B cell (primary cell): Measurements from ENCODE around the gene C11orf21. TPM values are rescaled to one million over a fixed set of nuclear protein-coding genes. Genes with fewer than 3 reads are reported as not detected.
"Not testable (repeated sequence)": the region's sequence is repeated elsewhere in the genome, so short reads cannot be mapped to it uniquely, and the experiment has no call there.

Experiments
- ATAC-seq: fragments of 200-7000 bp; cut with Tn5 transposase; one replicate; pipeline ENCODE4 v1.10.0; 2021; ENCODE audit warnings: low read depth, mild to moderate bottlenecking, moderate number of reproducible peaks, moderate library complexity
- CTCF ChIA-PET: fragments of 350-600 bp; sonication (Branson Sonifier 250); formaldehyde crosslinking; loops from one replicate; lab custom pipeline; 2021; ENCODE audit warnings: antibody characterized with exemption, inconsistent platforms; lab: Charles Lee
- POLR2A ChIA-PET: fragments of 350-600 bp; sonication (Branson Sonifier 250); formaldehyde crosslinking; loops from one replicate; lab custom pipeline; 2021; ENCODE audit warnings: antibody characterized with exemption; lab: Charles Lee
- DNase-seq: peaks from one replicate; pipeline ENCODE4 v3.0.0; 2013
- H2AFZ ChIP-seq: 2 replicates; pipeline ENCODE4 v1.6.1; 2012; ENCODE audit warnings: mild to moderate bottlenecking, low read depth, low read length; ENCODE audit not compliant: insufficient read depth, poor library complexity, severe bottlenecking
- H3K27ac ChIP-seq, 2 donors: 1 replicate in 1 of 2; 2 replicates in 1 of 2; pipeline ENCODE4 v1.5.1; 2012 to 2013; ENCODE audit warnings: low read length in 2 of 2, mild to moderate bottlenecking in 2 of 2, moderate library complexity in 1 of 2
- H3K27me3 ChIP-seq, 4 experiments: fragments of 200-600 bp in 1 of 4; sonication (generic) in 1 of 4; replicated peaks in 1 of 4; 1 replicate in 2 of 4; 2 replicates in 2 of 4; pipeline versions ENCODE4 v1.6.1 to v1.7.0; 2013 to 2016; ENCODE audit warnings: low read length in 3 of 4, mild to moderate bottlenecking in 2 of 4, mixed read lengths in 1 of 4, moderate library complexity in 1 of 4; ENCODE audit not compliant: insufficient read depth in 4 of 4, control insufficient read depth in 3 of 4; ENCODE audit errors: control extremely low read depth in 1 of 4
- H3K36me3 ChIP-seq, 2 experiments: replicated peaks in 1 of 2; 1 replicate in 1 of 2; 2 replicates in 1 of 2; pipeline versions ENCODE4 v1.6.1 to v1.7.1; 2013; ENCODE audit warnings: low read length in 1 of 2; ENCODE audit not compliant: insufficient read depth in 2 of 2, control insufficient read depth in 1 of 2; ENCODE audit errors: control extremely low read depth in 1 of 2, extremely low read depth in 1 of 2
- H3K4me1 ChIP-seq, 2 donors: fragments of 200-600 bp in 1 of 2; sonication (generic) in 1 of 2; 1 replicate in 1 of 2; 2 replicates in 1 of 2; pipeline versions ENCODE4 v1.5.1 to v1.6.1; 2013 to 2017; ENCODE audit warnings: low read length in 2 of 2; ENCODE audit not compliant: control insufficient read depth in 2 of 2, insufficient read depth in 2 of 2
- H3K4me2 ChIP-seq: replicated peaks from 2 replicates; pipeline ENCODE3; 2012; ENCODE audit warnings: mild to moderate bottlenecking, low read depth, low read length; ENCODE audit not compliant: poor library complexity, severe bottlenecking
- H3K4me3 ChIP-seq, 5 experiments: fragments of 200-600 bp in 1 of 5; sonication (generic) in 1 of 5; 1 replicate in 3 of 5; 2 replicates in 2 of 5; pipeline versions ENCODE4 v1.5.1 to v1.7.0; 2011 to 2016; ENCODE audit warnings: low read length in 4 of 5, mild to moderate bottlenecking in 4 of 5, low read depth in 2 of 5, control low read depth in 1 of 5, moderate library complexity in 1 of 5; ENCODE audit not compliant: insufficient read depth in 1 of 5; ENCODE audit errors: control extremely low read depth in 1 of 5, extremely low read depth in 1 of 5
- H3K79me2 ChIP-seq: fragments of 200-600 bp; sonication (generic); one replicate; pipeline ENCODE4 v1.6.0; 2016; ENCODE audit warnings: low read length; ENCODE audit not compliant: control insufficient read depth, insufficient read depth
- H3K9ac ChIP-seq: fragments of 200-600 bp; sonication (generic); 2 replicates; pipeline ENCODE4 v1.6.1; 2017; ENCODE audit warnings: mild to moderate bottlenecking, low read length, moderate library complexity
- H3K9me3 ChIP-seq, 3 donors: one replicate each; pipeline versions ENCODE4 v1.6.1 to v1.7.1; 2013; ENCODE audit warnings: low read length in 2 of 3; ENCODE audit not compliant: control insufficient read depth in 2 of 3, insufficient read depth in 1 of 3; ENCODE audit errors: control extremely low read depth in 1 of 3
- H4K20me1 ChIP-seq: 2 replicates; pipeline ENCODE4 v1.6.0; 2012; ENCODE audit warnings: mild to moderate bottlenecking, low read length; ENCODE audit not compliant: insufficient read depth, control insufficient read depth, poor library complexity, severe bottlenecking
- H3K27ac Mint-ChIP-seq: one replicate; pipeline ENCODE4 v1.8.0; 2021; ENCODE audit warnings: mixed read lengths
- H3K27me3 Mint-ChIP-seq: one replicate; pipeline ENCODE4 v1.8.0; 2021; ENCODE audit warnings: mixed read lengths
- H3K4me1 Mint-ChIP-seq: one replicate; pipeline ENCODE4 v1.8.0; 2021; ENCODE audit warnings: mixed read lengths
- H3K4me3 Mint-ChIP-seq: one replicate; pipeline ENCODE4 v1.8.0; 2021; ENCODE audit warnings: mixed read lengths
- H3K9me3 Mint-ChIP-seq: one replicate; pipeline ENCODE4 v1.8.0; 2022; ENCODE audit warnings: mixed read lengths; ENCODE audit not compliant: insufficient read depth
- CTCF ChIP-seq: fragments of 200-600 bp; IDR thresholded peaks from one replicate; pipeline ENCODE4 v1.8.0; 2022; ENCODE audit warnings: antibody characterized with exemption, mild to moderate bottlenecking
- EZH2 ChIP-seq: IDR thresholded peaks from 2 replicates; pipeline ENCODE4 v1.6.1; 2012; ENCODE audit warnings: borderline replicate concordance, low read depth, mild to moderate bottlenecking, moderate library complexity, low read length; ENCODE audit not compliant: insufficient read depth, poor library complexity, severe bottlenecking
- WGBS: methylation state at CpG from one replicate; pipeline ENCODE4 v1.1.5; 2013; ENCODE audit warnings: missing lambda C conversion rate; ENCODE audit not compliant: insufficient coverage; 5-methylcytosine and 5-hydroxymethylcytosine counted together
- intact Hi-C: fragments of 100-400 bp; cut with micrococcal nuclease; formaldehyde crosslinking; loops from one replicate; pipeline ENCODE4 v1.10.0; 2022
- polyA plus RNA-seq: library from polyadenylated mRNA; depleted of rRNA; stranded (reverse); fragments of >200 nt; gene quantifications from 2 replicates; pipeline ENCODE4 v1.2.3, GENCODE V29; 2012
- total RNA-seq, 2 donors: library from RNA; stranded (reverse); fragments of 120-200 nt in 1 of 2; gene quantifications; 1 replicate in 1 of 2; 2 replicates in 1 of 2; pipeline versions ENCODE4 v1.2.3 to v1.2.4, GENCODE V29; 2013 to 2022

Gene C11orf21
- total and polyA plus RNA-seq, 2 donors (not counting 1 experiment from before 2014, with no cell fraction given) = 22.8 to 38.9 TPM

- no peak overlapping the region for H3K4me3 ChIP-seq
- ChIA-PET CTCF (interaction anchor here (1.1 to 1.2 kb wide), 2 partner anchors 14 to 131 kb away, joined by 3 read pairs; no protein-coding TSS in a partner anchor), POLR2A (no interaction called here)
- no peak overlapping the region for H2AFZ ChIP-seq
- ATAC-seq (no peak), DNase-seq (no peak)
- H3K79me2 ChIP-seq = no peaks in the 10 kb centered on the region
- H3K4me1 ChIP-seq = no peaks in the 10 kb centered on the region
- H3K27me3 Mint-ChIP-seq = peaks cover 12% of the 10 kb centered on the region
- no peak overlapping the region for H3K9ac ChIP-seq
- H3K9me3 ChIP-seq = no peaks in the 10 kb centered on the region
- no peak overlapping the region for H3K27ac ChIP-seq
- H3K4me1 Mint-ChIP-seq = peaks cover 4% of the 10 kb centered on the region
- no peaks in the 10 kb centered on the region for H3K36me3 ChIP-seq
- TF ChIP-seq EZH2 = no peak
- TF ChIP-seq CTCF = no peak
- H3K9me3 Mint-ChIP-seq = no peaks in the 10 kb centered on the region
- H3K4me2 ChIP-seq = no peak overlapping the region
- whole genome bisulfite sequencing = 94% methylated on average over 6 of the region's 6 CpGs
- intact Hi-C loops = no loop called here
- no peak overlapping the region for H3K27ac Mint-ChIP-seq
- H4K20me1 ChIP-seq = no peaks in the 10 kb centered on the region
- peaks cover 0 to 7% (median 2%) of the 10 kb centered on the region in 4 experiments for H3K27me3 ChIP-seq
- no peak overlapping the region for H3K4me3 Mint-ChIP-seq
Measured at GRCh38 chr11:2289350-2289749, 12.4 kb downstream of the C11orf21 start.

- intact Hi-C loops = no loop called here
- H2AFZ ChIP-seq = no peak overlapping the region
- H3K9me3 Mint-ChIP-seq = no peaks in the 10 kb centered on the region
- H3K27ac ChIP-seq = no peak overlapping the region
- peaks cover 0 to 5% (median 3%) of the 10 kb centered on the region in 3 donors for H3K9me3 ChIP-seq
- TF ChIP-seq CTCF (no peak), EZH2 (no peak)
- H3K27me3 ChIP-seq = peaks cover 0 to 7% (median 2%) of the 10 kb centered on the region in 4 experiments
- POLR2A ChIA-PET = no interaction called here
- no peak overlapping the region for H3K4me3 ChIP-seq
- no peak for DNase-seq
- no peaks in the 10 kb centered on the region for H3K36me3 ChIP-seq
- H3K4me1 Mint-ChIP-seq = no peaks in the 10 kb centered on the region
- H3K4me1 ChIP-seq = no peaks in the 10 kb centered on the region
- peaks cover 12% of the 10 kb centered on the region for H3K27me3 Mint-ChIP-seq
- H4K20me1 ChIP-seq = no peaks in the 10 kb centered on the region
- no peak overlapping the region for H3K27ac Mint-ChIP-seq
- H3K79me2 ChIP-seq = no peaks in the 10 kb centered on the region
- no peak overlapping the region for H3K9ac ChIP-seq
- no peak for ATAC-seq
- CTCF ChIA-PET = interaction anchor here (1.2 kb wide), 1 partner anchor 12 kb away, joined by 4 read pairs; no protein-coding TSS in a partner anchor
- H3K4me2 ChIP-seq = no peak overlapping the region
- no peak overlapping the region for H3K4me3 Mint-ChIP-seq
- 54% methylated on average over 16 of the region's 16 CpGs for WGBS
Measured at GRCh38 chr11:2287091-2287490, 14.6 kb downstream of the C11orf21 start.

GRCh38 chr11:2286350-2286749 lies 15.4 kb downstream of the C11orf21 start:
- H3K4me2 ChIP-seq = not testable (repeated sequence)

More at GRCh38 chr11:2286350-2286749, 15.4 kb downstream of the C11orf21 start:
- H3K4me3 Mint-ChIP-seq, H4K20me1 ChIP-seq, H3K27ac Mint-ChIP-seq, intact Hi-C loops, H3K36me3 ChIP-seq, H3K9ac ChIP-seq, H3K79me2 ChIP-seq, DNase-seq, H3K9me3 ChIP-seq, H2AFZ ChIP-seq, POLR2A ChIA-PET, H3K27me3 ChIP-seq, ATAC-seq, H3K4me3 ChIP-seq, H3K4me1 ChIP-seq, H3K9me3 Mint-ChIP-seq, H3K4me1 Mint-ChIP-seq, H3K27ac ChIP-seq, CTCF ChIA-PET: not testable (repeated sequence)
- peaks cover 12% of the 10 kb centered on the region for H3K27me3 Mint-ChIP-seq
- WGBS = 99% methylated on average over 10 of the region's 13 CpGs
